ENCODE data around the gene APLNR.

The APLNR gene

DNA sequence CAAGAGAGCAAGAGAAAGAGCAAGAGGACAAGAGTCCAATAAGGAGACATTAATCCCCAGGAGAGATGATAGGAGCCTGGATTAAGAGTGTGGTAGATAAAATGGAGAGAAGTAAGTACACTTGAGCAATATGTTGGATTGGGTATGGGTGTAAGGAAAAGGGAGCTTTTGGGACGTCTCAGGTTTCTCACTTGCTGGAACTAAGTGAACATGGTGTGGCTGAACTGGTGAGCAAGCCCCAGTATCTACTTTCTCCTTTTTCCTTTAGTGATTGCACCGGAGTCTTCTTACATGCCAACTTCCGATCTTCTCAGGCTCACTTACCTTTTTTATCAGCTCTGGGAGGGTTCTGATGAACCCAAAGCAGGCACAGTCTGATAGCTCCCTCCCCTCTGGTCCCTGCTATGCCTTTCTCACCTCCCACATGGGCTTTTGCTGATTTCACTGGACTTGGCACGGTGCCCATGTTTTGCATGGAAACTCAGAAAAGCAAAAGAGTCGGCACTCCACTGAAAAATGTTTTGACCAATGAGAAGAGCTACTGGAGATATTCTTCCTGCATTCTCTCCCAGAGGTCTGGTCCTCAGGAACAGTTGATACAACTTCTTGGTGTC, 14.5 kb upstream of the APLNR start:
- DNase-seq (ENCODE audit: low read depth, low spot score) = no peak

DNA sequence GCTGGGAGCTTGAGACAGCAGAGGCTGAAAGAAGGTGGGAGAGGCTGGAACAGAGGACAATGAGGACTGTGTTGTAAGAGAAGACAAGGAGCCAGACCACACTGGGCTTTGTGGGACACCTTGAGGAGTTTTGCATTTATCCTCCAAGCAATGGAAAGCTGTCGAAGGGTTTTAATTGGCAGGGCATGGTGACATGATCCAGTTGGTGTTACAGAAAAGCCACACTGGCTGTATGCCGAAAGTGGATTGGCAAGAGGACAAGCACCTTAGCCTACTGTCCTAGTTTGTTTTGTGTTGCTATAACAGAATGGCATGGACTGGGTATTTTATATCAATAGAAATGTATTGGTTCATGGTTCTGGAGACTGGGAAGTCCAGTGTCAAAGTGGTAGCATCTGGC, 14.0 kb upstream of the APLNR start:
- no peak for DNase-seq (ENCODE audit: low read depth, low spot score)

DNA sequence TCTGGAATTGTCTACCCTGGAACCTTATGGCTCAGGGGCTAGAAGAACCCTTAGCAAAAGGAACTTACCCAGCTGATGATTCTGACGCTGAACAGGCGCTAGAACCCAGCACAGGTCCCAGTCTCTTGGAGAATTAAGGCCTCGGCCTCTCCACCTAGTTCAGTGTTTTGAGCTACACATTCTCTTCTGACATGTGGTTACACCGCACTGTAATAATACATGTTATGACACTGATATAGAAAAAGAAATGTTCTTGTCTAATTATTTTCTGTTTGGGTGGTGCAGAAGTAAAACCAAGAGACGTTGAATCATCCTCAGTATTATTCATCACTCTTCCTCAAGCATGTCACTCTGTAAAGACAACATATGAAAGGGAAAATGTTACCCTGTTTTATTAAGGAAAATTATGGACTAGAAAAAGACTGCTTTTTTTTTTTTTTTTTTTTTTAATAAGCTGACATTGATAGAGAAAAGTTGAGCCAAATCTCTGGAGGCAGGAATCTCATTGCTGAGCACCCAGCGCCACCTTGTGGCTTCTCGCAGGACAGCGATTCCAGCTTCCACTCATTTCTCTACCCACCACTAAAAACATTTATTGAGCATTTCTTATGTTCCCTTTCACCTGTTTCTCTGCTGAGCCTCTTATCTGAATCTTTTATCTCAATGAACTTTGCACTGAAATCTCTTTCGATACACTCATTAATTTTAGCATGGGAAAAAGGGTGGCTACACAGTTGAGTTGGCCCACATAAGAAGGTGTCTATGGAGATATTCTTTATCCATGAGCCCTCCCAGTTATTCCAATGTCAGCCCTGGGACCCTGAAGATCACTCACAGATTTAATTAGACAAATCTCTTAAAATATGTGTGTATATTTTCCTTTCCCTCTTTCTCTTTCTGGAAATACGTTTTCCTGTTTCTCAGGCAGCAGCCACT, 12.6 kb upstream of the APLNR start:
- peak; percentile 77 for DNase-seq (ENCODE audit: low read depth, low spot score)

DNA sequence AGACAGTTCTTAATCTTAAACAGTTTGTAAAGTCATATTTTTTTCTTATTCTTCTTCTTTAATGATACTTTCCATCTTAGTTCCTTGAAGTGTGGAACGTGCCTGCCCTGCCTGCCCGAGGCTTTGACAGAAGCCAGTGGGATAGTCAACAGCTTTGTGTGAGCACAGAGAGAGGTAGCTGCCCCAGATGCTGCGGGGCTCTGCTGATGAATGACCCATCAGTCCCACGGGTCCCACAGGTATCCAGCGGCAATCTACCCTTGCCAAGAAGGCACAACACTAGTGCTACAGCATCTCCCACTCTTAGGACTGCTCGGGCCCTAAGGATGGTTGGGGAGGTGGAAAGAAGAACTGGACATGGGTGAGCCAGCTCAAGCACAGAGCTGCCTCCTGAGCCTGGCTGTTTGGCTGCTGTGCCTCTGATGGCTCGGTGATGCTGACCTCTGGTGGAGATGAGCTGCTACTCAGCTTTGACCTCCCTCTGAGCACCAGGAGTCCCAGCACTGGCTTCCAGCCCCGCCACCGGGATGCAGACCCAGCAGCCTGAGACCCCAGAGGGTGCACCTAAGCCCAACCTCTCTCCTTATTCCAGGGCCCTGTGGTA, 11.8 kb upstream of the APLNR start:
- DNase-seq (ENCODE audit: low read depth, low spot score) = peak; percentile 95

DNA sequence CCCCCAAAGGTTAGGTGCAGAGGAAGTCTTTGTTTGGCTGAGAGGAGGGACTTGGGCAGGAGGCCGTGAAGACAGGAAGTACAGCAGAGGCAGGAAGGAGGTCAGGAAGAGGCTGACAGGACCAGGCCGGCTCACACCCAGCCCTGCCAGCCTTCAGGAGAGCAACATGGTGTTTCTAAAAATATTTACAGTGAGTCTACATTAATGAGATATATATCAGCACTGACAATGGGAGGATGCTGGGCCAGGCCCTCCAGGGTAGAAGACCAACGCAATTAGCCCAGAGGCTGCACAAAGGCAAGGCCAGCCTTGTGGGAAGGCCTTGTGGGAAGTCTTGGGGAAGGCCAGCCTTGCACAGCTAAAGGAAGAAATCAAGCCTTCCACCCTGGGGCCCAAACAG, 7.9 kb upstream of the APLNR start:
- DNase-seq (ENCODE audit: low read depth, low spot score) = no peak

DNA sequence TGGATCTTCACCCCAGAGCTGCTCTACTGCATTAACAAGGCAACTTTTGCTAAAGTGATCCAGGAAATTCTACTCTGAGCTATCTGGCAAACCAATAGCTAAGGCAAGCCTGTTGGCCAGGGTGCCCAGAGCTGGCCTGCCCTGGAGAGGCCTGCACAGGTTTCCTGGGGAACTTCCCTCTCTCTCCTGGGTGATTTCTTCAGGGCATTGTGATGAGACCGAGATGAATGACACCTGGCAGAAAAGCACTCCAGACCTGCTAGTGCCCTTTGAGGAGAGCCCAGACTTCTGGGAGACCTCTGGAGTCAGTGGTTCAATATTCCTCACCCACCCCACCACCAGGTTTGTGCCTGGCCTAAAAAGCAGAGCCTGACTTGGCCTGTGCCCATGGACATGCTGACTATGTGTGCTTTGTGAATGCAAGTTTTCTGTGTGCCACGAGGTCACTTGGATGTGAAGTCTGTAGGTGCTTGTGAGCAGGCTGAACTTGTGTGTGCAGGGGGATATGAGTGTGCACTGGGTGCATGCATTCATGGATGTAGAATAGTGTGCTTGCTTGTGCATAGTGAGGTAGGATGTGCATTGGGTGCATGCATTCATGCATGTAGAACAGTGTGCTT, 4.4 kb upstream of the APLNR start:
- DNase-seq (ENCODE audit: low read depth, low spot score) = no peak

DNA sequence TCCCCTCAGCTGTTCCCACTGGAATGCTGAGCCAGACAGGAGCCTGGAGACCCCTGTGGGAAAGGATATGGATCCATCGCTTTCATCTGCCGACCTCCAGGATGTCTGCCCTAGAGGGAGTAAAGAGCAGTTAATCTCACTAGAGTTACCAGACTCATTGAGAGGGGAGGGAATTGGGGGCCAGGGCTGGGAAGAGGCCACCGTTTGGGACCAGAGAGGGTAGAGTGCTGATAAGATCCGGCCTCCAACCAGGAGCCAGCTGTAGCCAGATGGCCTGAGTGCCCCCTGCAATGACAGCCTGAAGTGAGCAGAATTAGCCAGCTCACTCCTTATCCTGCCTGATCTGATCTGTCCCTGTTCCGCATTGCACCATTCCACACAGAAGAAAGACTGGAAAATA, 3.7 kb upstream of the APLNR start:
- peak; percentile 90 for DNase-seq (ENCODE audit: low read depth, low spot score)

DNA sequence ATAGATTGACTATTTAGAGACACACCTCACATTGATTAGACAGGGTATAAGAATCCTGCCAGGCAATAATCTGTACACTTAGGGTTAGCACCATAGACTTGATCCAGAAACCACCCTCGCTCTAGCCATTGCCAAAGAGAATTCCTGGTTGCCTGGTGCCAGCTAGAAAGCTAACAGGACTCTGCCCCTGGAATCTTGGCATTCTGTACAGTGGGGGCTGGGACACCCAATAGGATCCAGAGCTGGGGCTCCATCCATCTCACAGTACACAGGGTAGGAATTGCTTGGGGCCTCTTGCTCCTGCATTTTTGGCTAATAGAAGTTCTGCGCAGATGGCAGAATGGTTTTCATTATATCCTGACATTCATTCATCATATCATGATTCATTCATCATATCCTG, 3.0 kb upstream of the APLNR start:
- DNase-seq (ENCODE audit: low read depth, low spot score) = no peak

DNA sequence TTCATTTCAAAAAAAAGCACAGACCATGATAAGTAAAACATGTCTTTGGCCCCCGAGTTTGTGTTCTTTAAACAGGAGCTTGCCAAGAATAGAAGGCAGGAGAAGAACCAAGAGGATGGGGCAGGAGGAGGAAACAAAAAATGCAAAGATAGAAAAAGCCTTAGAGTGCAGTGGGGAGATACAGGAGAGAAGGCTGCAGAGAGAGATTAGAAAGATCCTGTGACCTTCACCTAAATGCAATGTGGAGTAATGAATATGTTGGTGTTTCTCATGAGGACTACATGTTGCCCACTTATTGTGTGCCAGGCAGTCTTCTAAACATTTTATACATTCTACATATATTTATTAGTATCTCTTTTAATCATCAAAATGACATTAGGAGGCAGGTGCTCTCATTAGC, 2.3 kb upstream of the APLNR start:
- no peak for DNase-seq (ENCODE audit: low read depth, low spot score)

DNA sequence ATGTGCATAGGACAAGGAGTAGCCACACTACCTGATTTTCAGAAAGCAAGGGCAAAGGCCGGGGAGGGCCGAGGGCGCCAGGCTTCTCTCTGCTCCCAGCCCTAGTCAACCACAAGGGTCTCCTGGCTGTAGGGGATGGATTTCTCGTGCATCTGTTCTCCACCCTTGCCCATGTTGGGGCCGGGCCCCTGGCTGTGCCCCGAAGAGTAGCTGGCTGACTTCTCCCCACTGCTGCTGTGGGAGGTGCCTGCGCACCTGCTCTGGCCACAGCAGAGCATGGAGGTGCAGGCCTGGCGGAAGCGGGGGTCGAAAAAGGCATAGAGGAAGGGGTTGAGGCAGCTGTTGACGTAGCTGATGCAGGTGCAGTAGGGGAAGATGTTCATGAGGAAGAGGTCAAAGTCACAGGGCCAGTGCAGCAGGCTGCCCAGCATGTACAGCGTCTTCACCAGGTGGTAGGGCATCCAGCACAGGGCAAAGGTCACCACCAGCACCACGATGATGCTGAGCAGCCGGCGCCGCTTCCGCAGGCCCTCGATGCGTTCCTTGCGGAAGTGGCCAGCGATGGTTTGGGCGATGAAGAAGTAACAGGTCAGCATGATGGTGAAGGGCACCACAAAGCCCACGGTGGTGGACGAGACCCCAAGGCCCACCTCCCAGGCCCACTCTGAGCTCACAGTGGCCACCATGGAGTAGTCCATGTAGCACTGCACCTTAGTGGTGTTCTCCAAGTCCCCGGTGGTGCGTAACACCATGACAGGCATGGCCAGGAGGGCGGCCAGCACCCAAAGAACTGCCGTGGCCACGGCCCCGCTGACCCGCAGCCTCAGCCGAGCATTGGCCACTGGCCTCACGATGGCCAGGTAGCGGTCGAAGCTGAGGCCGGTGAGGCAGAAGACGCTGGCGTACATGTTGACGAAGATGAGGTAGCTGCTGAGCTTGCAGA, 1.0 kb downstream of the APLNR start:
- DNase-seq (ENCODE audit: low read depth, low spot score) = no peak

DNA sequence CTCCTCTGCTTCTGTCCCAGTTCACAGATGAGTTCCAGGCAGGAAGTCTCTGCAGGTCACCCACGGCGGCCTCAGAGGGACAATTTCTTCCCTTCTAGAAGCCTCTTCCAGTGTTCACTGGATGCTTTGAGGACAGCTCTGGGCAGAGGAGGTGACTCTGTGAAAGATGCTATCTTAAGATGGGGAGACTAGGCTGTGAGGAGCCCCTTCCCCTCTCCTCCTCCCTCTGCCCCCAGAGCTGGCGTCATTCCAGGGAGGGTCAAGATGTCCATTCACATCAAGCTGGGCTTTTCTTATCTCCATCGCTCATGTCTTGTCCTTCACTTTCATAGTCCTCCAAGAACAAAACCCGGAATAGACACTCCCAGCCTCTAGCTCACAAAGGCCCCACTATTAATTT, 3.3 kb downstream of the APLNR start:
- DNase-seq (ENCODE audit: low read depth, low spot score) = no peak

DNA sequence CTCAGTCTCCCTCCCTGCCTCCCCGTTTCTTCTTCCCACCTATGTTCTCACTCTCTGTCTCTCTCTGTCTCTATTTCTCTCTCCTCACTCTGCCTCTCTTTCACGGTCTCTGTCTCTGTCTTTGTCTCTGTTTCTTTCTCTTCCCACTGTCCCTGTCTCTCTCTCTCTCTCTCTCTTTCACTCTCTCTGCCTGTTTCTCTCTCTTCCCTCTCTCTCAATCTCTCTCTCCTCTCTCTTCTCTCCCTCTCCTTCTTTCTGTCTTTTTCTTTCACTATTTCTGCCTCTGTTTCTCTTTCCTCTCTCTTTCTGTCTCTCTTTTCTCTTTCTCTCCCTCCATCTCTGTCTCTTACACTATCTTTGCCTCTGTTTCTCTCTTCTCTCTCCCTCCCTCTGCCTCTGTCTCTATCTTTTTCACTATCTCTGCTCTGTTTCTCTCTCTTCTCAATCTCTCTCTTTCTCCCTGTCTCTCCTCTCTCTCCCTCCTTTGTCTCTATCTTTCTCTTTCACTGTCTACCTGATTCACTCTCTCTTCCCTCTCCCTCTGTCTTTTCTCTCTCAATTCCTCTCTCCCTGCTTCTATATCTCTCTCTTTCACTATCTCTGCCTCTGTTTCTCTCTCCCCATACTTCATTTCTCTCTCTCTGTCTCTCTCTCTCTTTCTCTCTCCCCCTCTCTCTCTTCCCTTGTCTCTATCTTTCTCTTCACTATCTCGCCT, 5.4 kb downstream of the APLNR start:
- DNase-seq (ENCODE audit: low read depth, low spot score) = no peak

DNA sequence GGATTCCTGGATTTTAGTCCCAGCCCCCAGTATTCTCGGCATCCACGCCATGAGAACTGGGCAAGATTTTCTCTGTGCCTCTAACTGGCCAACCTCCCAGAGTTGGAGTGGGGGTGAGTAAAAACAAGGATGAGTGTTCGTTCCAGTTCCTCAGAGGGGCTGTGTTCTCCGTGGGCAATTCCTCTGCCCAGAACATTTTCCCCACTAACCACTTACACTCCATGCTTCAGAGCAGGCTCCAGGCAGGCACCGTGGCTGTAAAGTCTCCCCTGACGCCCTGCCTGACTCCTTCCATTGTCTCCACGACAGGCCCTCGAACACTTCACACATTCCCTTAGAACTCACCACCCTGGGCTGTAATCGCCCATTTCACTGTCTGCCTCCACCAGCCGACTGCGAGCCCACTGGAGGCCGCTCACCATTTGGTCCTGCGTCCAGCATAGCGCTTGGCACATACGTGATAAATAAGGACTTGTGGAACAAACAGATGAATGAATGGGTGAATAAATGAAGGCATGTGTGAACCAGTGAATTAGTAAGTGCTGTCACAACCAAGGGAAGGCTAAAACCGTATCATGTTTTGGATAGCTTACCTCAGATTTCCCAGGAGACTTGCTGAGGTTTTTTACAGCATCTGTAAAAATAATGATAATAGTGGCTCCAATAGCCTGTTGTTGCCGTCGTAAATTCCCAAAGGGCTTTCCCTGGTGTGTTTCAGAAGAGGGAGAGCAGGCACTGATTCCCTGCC, 6.1 kb downstream of the APLNR start:
- peak; percentile 43 for DNase-seq (ENCODE audit: low read depth, low spot score)

DNA sequence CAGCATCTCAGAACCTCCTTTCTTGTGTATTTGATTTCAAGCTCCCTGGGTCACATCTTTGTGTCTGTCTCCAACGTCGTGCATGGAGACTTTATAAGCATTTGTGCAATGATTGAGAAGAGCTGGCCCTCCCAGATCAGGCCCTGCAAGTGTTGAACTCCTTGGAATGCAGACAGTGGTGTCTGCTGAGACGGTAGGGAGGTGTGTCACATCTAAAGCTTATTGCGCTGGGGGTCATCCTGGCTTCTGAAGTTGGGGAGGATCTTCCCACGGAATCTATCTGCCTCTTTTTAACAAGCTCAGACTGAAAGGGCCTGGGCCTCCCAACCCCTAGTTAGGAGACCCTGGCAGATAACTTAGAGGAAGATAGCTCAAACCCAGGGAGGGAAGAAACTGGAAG, 6.7 kb downstream of the APLNR start:
- peak; percentile 64 for DNase-seq (ENCODE audit: low read depth, low spot score)

DNA sequence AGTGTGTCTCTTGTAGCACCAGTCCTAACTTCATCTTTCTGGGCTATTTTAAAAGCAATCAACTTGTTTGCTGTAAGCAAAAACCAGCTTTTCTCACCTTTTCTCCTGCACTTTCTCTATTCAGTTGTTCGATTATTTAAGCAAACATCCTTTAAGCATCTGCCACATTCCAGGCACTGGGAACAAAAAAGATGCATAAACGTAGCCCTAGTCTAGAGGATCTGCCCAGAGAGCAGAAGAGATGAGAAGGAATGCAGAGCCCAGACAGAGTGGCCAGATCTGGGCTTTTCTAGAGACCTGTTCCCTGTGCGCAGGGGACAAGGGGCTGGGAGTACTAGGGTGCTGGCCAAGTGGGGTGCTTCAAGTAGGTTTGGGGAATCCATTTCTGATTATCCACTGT, 8.4 kb downstream of the APLNR start:
- no peak for DNase-seq (ENCODE audit: low read depth, low spot score)

DNA sequence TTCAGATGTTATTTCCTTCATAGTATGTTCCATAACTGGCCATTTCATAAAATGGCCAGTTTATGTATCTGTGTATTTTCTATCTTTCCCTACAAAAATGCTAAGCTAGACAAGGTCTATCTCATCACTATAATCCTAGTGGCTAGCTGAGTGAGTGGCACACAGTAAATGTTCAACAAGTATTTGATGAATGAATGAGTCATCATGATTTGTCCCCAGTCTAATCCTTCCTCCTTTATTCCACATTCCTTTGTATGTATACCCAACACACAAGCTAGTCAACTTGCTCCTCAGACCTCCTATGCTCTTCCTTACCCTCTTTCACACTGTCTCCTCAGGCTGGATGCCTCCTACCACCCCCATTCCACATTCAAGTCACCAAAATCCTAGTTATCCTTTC, 12.5 kb downstream of the APLNR start:
- DNase-seq (ENCODE audit: low read depth, low spot score) = no peak

DNA sequence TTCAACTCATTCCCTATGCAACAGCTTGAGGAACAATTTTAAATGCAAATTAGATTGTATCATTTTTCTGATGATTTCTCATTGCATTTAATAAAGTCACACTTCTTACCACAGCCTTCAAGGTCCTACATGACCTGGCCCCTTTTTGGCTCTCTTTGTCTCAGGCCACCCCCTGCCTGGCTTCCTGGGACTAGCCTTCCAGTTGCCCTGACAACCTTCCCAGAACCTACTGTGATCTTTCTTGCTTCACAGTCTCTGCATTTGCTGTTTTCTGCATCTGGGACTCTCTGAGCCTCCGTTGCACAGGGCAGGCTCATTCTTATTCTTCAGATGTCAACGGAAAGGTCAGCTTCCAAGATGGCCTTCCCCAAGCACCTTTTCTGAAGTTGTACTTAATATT, 12.9 kb downstream of the APLNR start:
- no peak for DNase-seq (ENCODE audit: low read depth, low spot score)

DNA sequence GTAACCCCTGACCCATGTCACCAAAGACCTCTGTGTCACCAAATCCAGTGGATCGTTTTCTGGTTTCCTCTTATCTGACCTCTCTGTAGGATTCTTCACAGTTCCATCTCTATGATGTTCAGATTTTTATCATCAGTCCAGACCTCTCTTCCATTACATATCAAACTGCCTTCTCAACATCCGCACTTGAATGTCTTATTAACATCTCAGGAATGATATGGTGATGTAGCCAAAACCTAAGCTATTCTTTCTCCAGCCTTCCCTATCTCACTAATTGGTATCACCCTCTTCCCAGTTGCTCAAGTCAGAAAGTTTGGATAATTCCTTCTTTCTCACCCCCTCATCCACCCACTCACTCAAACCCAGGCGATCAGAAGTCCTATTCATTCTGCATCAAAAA, 13.4 kb downstream of the APLNR start:
- no peak for DNase-seq (ENCODE audit: low read depth, low spot score)

DNA sequence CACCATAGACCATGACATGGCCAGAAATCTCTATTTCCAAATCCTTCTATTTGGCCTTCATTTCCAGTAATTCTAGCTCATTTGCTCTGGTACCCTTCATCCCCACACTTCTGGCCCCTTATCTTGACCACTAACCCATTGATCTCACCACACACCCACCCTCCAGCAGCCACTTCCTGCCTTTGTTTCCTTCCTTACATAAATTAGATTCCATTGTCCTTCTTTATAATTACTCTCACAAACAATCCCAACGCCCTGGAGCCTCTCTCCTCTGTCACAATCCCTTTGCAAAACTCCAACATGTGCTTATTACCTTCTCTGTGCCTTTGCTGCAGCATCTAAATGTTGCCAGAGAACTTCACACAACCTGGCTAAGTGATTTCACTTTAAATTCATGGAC, 14.8 kb downstream of the APLNR start:
- no peak for DNase-seq (ENCODE audit: low read depth, low spot score)
